Measurements from ENCODE around the gene PPM1M.

PPM1M gene

GRCh38 chr3:52231502-52232278 lies 13.9 kb upstream of the PPM1M start:
- DNase-seq, result peak; percentile 93

- DNase-seq, result peak in 1 of 2 experiments; percentile 54
These were observed 13.1 kb upstream of the PPM1M start for GRCh38 chr3:52232279-52233107.

- DNase-seq, result no peak
These were observed 12.4 kb upstream of the PPM1M start for GRCh38 chr3:52233108-52233591.

GRCh38 chr3:52233968-52234367 lies 11.6 kb upstream of the PPM1M start:
- DNase-seq, result no peak

- no peak for DNase-seq
These were observed 10.8 kb upstream of the PPM1M start for GRCh38 chr3:52234516-52235447.

GRCh38 chr3:52236424-52236886 lies 9.1 kb upstream of the PPM1M start:
- DNase-seq, result no peak

- no peak for DNase-seq
These were observed 8.4 kb upstream of the PPM1M start for GRCh38 chr3:52237006-52237656.

- no peak for DNase-seq
These were observed 7.8 kb upstream of the PPM1M start for GRCh38 chr3:52237657-52238172.

- no peak for DNase-seq
These were observed 7.3 kb upstream of the PPM1M start for GRCh38 chr3:52238193-52238760.

- peak; percentile 82 to 86 for DNase-seq
These were observed 6.5 kb upstream of the PPM1M start, which contains the start of gene TWF2 for GRCh38 chr3:52238761-52239701. TSS of gene TWF2 (minus strand) at chr3:52239158. CDS start at chr3:52239016, 142 bp downstream.

GRCh38 chr3:52240059-52240885 lies 5.3 kb upstream of the PPM1M start:
- peak; percentile 62 to 74 for DNase-seq

GRCh38 chr3:52240886-52241370 lies 4.6 kb upstream of the PPM1M start:
- no peak for DNase-seq

- no peak for DNase-seq
These were observed 3.5 kb upstream of the PPM1M start for GRCh38 chr3:52242039-52242438.

- DNase-seq, result peak; percentile 64 to 73
These were observed 1.5 kb upstream of the PPM1M start for GRCh38 chr3:52243791-52244628.

- DNase-seq, result no peak
These were observed 683 bp downstream of the PPM1M start for GRCh38 chr3:52246264-52246620.

- peak in 1 of 2 experiments; percentile 35 for DNase-seq
These were observed 1.3 kb downstream of the PPM1M start for GRCh38 chr3:52246728-52247408.

GRCh38 chr3:52247409-52248164 lies 2.0 kb downstream of the PPM1M start:
- no peak for DNase-seq
